Measurements from ENCODE around the gene VILL.

- TF ChIP-seq EZH2phosphoT487 (IDR thresholded peaks at IDR 0.05; ENCODE audit: borderline replicate concordance, low read depth, low read length) = no peak
- TF ChIP-seq CTCF (conservative IDR thresholded peaks at IDR 0.05; ENCODE audit: low read length) = no peak
Observed at GRCh38 chr3:37970802-37971201, 19.8 kb upstream of the VILL start.

Measured in OCI-LY7 (cell line).